IPS DF 6.9 (cell line): Measurements from ENCODE around the gene CLPSL1.

ENCODE experiments used
- DNase-seq: peaks from one replicate; pipeline ENCODE4 v3.0.0-alpha.2; 2013; ENCODE audit warnings: low read depth, low spot score
- H3K27ac ChIP-seq: one replicate; pipeline ENCODE4 v1.5.1; 2013; ENCODE audit warnings: low read length, control low read depth
- H3K27me3 ChIP-seq: 2 replicates; pipeline ENCODE4 v1.6.1; 2013; ENCODE audit warnings: mild to moderate bottlenecking, low read length; ENCODE audit not compliant: control insufficient read depth, insufficient read depth
- H3K36me3 ChIP-seq: 2 replicates; pipeline ENCODE4 v1.6.1; 2013; ENCODE audit warnings: low read length; ENCODE audit not compliant: control insufficient read depth, insufficient read depth
- H3K4me1 ChIP-seq: 2 replicates; pipeline ENCODE4 v1.6.1; 2013; ENCODE audit warnings: low read length; ENCODE audit not compliant: control insufficient read depth, insufficient read depth
- H3K4me3 ChIP-seq: 2 replicates; pipeline ENCODE4 v1.5.1; 2013; ENCODE audit warnings: mild to moderate bottlenecking, low read length
- H3K9me3 ChIP-seq: 2 replicates; pipeline ENCODE4 v1.6.1; 2013; ENCODE audit warnings: low read length, inconsistent platforms; ENCODE audit not compliant: control insufficient read depth, insufficient read depth
- WGBS: extraction: QIAGEN DNeasy Blood & Tissue Kit; methylation state at CpG from one replicate; pipeline ENCODE4 v1.1.7; 2013; ENCODE audit warnings: mixed read lengths, missing lambda C conversion rate; ENCODE audit not compliant: insufficient read length, insufficient coverage; 5-methylcytosine and 5-hydroxymethylcytosine counted together

CLPSL1 gene

GRCh38 chr6:35757456-35758123, 23.2 kb upstream of the CLPSL1 start:
- Histone ChIP-seq H3K36me3 (no peaks in the 10 kb centered on the region), H3K27me3 (no peaks in the 10 kb centered on the region), H3K4me1 (peaks cover 4% of the 10 kb centered on the region), H3K27ac (no peak overlapping the region), H3K4me3 (no peak overlapping the region), H3K9me3 (no peaks in the 10 kb centered on the region)
- no CpG with 5 or more reads among the region's 10 CpGs for WGBS
- DNase-seq = no peak

- H3K4me1 ChIP-seq = peaks cover 6% of the 10 kb centered on the region
Observed at GRCh38 chr6:35759426-35759825, 21.4 kb upstream of the CLPSL1 start.

GRCh38 chr6:35765739-35766138, 15.1 kb upstream of the CLPSL1 start:
- no peak overlapping the region for H3K4me3 ChIP-seq
- H3K9me3 ChIP-seq = no peaks in the 10 kb centered on the region
- no peaks in the 10 kb centered on the region for H3K36me3 ChIP-seq
- no peak for DNase-seq
- H3K27me3 ChIP-seq = no peaks in the 10 kb centered on the region
- H3K27ac ChIP-seq = no peak overlapping the region
- no CpG with 5 or more reads among the region's 23 CpGs for WGBS
- peaks cover 2% of the 10 kb centered on the region; the same call in 1 of the 2 replicates for H3K4me1 ChIP-seq

More at GRCh38 chr6:35759426-35759825, 21.4 kb upstream of the CLPSL1 start:
- no CpG with 5 or more reads among the region's 3 CpGs for WGBS
- DNase-seq = no peak
- no peaks in the 10 kb centered on the region for H3K27me3 ChIP-seq
- H3K27ac ChIP-seq = no peak overlapping the region
- no peaks in the 10 kb centered on the region for H3K9me3 ChIP-seq
- no peaks in the 10 kb centered on the region for H3K36me3 ChIP-seq
- no peak overlapping the region for H3K4me3 ChIP-seq

- DNase-seq = no peak
- WGBS = no CpG with 5 or more reads among the region's 4 CpGs
Observed at GRCh38 chr6:35769211-35769610, 11.6 kb upstream of the CLPSL1 start.

GRCh38 chr6:35771343-35771627, 9.5 kb upstream of the CLPSL1 start:
- Histone ChIP-seq H3K27me3 (no peaks in the 10 kb centered on the region), H3K4me1 (no peaks in the 10 kb centered on the region), H3K4me3 (no peak overlapping the region), H3K9me3 (no peaks in the 10 kb centered on the region), H3K36me3 (no peaks in the 10 kb centered on the region), H3K27ac (no peak overlapping the region)
- no peak for DNase-seq
- no CpG with 5 or more reads among the region's 5 CpGs for WGBS

More at GRCh38 chr6:35769211-35769610, 11.6 kb upstream of the CLPSL1 start:
- no peaks in the 10 kb centered on the region for H3K36me3 ChIP-seq
- no peaks in the 10 kb centered on the region for H3K4me1 ChIP-seq
- H3K9me3 ChIP-seq = no peaks in the 10 kb centered on the region
- H3K27ac ChIP-seq = no peak overlapping the region
- no peaks in the 10 kb centered on the region for H3K27me3 ChIP-seq
- no peak overlapping the region for H3K4me3 ChIP-seq

GRCh38 chr6:35774116-35774794, 6.6 kb upstream of the CLPSL1 start:
- Histone ChIP-seq H3K27ac (no peak overlapping the region), H3K27me3 (no peaks in the 10 kb centered on the region)

GRCh38 chr6:35775031-35775430, 5.8 kb upstream of the CLPSL1 start:
- no peak for DNase-seq
- Histone ChIP-seq H3K4me1 (no peaks in the 10 kb centered on the region), H3K9me3 (no peaks in the 10 kb centered on the region), H3K27ac (no peak overlapping the region), H3K36me3 (no peaks in the 10 kb centered on the region), H3K4me3 (no peak overlapping the region), H3K27me3 (no peaks in the 10 kb centered on the region)
- no CpG with 5 or more reads among the region's 6 CpGs for WGBS

More at GRCh38 chr6:35774116-35774794, 6.6 kb upstream of the CLPSL1 start:
- no CpG with 5 or more reads among the region's 11 CpGs for WGBS
- Histone ChIP-seq H3K36me3 (no peaks in the 10 kb centered on the region), H3K4me3 (no peak overlapping the region), H3K9me3 (no peaks in the 10 kb centered on the region), H3K4me1 (no peaks in the 10 kb centered on the region)
- no peak for DNase-seq

GRCh38 chr6:35776364-35777215, 4.2 kb upstream of the CLPSL1 start, which contains the start of gene CLPSL2:
Gene CLPSL2, plus strand, starts transcription at chr6:35776598. Its CDS starts 21 bp downstream, at chr6:35776619.
- peak within 1 kb of the TSS; percentile 42; the same call in 1 of the 2 replicates for H3K4me3 ChIP-seq
- H3K4me1 ChIP-seq = no peaks in the 10 kb centered on the region
- no peaks in the 10 kb centered on the region for H3K36me3 ChIP-seq
- no CpG with 5 or more reads among the region's 56 CpGs for WGBS
- DNase-seq = no peak
- H3K27me3 ChIP-seq = no peaks in the 10 kb centered on the region
- H3K27ac ChIP-seq = no peak within 1 kb of the TSS
- no peaks in the 10 kb centered on the region for H3K9me3 ChIP-seq

- no peaks in the 10 kb centered on the region for H3K36me3 ChIP-seq
- no peaks in the 10 kb centered on the region for H3K4me1 ChIP-seq
- no peaks in the 10 kb centered on the region for H3K9me3 ChIP-seq
- DNase-seq = no peak
- no peak overlapping the region for H3K27ac ChIP-seq
- WGBS = no CpG with 5 or more reads among the region's 10 CpGs
- H3K4me3 ChIP-seq = no peak overlapping the region
- no peaks in the 10 kb centered on the region for H3K27me3 ChIP-seq
Observed at GRCh38 chr6:35777356-35778102, 3.3 kb upstream of the CLPSL1 start.

- Histone ChIP-seq H3K4me3 (no peak overlapping the region), H3K27ac (no peak overlapping the region), H3K9me3 (no peaks in the 10 kb centered on the region), H3K4me1 (no peaks in the 10 kb centered on the region), H3K36me3 (no peaks in the 10 kb centered on the region), H3K27me3 (no peaks in the 10 kb centered on the region)
- WGBS = no CpG with 5 or more reads among the region's 2 CpGs
- no peak for DNase-seq
Observed at GRCh38 chr6:35778437-35778836, 2.4 kb upstream of the CLPSL1 start.
